HG03439 (cell line): ENCODE measurements around the gene LRFN3.
"Not testable (repeated sequence)": the region's sequence is repeated elsewhere in the genome, so short reads cannot be mapped to it uniquely, and the experiment has no call there.

Experiments used
- ATAC-seq: cut with Tn5 transposase; IDR thresholded peaks from one replicate; pipeline ENCODE4 v1.9.1; 2021; ENCODE audit warnings: mild to moderate bottlenecking, moderate library complexity; ENCODE audit not compliant: unreplicated experiment

The LRFN3 gene

DNA sequence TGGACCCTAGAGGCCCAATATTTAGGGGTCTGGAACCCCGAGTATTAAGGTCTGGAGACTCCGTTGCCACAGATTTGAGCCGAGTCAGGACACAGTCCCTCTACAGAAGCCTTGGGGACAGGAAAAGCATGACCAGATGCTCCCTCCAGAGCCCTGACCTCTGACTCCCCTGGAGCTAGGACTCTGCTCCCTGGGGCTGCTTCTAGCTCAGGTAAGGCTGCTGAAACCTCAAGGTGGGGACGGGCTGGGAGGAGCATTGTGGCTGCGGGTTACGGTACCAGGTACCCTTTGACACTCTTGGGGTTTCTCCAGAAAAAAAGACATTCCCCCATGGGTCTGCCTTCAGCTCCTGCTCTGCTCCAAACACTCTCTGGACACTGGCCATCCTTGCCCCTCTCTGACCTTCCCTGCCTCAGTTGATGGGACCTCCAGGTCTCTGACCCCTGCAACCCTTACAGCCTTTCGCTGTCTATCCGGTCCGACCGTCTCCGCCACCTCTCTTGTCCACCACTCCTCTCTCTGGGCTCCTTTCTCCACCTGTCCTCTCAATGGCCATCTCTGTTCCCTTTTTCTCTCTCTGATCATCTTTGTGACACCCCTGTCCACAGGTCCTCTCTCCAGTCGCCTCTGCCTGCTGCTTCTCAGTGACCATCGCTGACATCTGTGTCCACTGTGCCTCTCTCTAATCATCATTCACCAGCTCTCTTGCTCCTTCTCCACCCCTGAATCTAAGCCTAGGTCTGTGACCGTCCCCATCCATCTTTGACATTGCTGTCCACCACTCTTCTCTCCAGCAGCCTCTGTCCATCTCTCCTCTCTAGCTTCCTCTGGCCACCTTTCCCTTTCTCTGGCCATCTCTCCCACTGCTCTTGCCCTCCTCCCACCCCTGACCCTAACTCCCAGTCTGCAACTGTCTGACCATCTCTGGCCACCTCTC is 1.4 kb downstream of the LRFN3 start:
- no peak for ATAC-seq

DNA sequence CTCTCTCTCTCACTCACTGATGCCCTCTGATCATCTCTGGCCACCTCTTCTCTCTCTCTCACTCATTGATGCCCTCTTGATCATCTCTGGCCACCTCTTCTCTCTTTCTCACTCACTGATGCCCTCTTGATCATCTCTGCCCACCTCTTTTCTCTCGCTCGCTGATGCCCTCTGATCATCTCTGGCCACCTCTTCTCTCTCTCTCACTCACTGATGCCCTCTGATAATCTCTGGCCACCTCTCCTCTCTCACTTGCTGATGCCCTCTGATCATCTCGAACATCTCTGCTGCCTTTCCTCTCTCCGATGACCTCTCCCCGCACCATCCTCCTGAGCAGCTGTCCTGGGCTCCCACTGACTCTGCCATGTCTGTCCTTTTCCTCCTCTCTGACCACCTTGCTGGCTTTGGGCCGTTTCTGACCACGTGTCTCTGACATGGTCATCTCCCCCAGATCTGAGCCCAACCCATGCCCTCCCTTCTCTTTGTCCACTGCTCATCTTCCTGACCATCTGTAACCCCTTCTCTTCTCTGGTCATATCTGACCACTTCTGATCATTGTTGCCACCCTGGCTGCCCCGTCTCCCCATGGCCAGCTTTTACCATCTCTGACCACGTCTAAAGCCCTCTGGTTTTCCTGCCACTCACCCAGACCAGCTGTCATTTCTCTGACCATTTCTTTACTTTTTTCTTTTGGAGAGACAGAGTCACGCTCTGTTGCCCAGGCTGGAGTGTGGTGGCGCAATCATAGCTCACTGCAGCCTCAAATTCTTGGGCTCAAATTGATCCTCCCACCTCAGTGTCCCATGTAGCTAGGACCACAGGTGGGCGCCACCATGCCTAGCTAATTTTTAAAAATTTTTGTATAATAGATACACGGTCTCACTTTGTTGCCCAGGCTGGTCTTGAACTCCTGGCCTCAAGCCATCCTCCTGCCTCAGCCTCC is 2.4 kb downstream of the LRFN3 start:
- ATAC-seq, result no peak

DNA sequence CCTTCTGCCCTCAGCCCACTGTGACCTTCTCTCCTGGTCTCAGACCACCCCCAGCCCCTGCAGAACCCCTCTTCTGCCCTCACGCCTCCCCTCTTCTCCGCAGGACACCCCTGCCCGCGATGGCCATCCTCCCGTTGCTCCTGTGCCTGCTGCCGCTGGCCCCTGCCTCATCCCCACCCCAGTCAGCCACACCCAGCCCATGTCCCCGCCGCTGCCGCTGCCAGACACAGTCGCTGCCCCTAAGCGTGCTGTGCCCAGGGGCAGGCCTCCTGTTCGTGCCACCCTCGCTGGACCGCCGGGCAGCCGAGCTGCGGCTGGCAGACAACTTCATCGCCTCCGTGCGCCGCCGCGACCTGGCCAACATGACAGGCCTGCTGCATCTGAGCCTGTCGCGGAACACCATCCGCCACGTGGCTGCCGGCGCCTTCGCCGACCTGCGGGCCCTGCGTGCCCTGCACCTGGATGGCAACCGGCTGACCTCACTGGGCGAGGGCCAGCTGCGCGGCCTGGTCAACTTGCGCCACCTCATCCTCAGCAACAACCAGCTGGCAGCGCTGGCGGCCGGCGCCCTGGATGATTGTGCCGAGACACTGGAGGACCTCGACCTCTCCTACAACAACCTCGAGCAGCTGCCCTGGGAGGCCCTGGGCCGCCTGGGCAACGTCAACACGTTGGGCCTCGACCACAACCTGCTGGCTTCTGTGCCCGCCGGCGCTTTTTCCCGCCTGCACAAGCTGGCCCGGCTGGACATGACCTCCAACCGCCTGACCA is 3.3 kb downstream of the LRFN3 start:
- ATAC-seq, result no peak

- ATAC-seq, result no peak
Measured at GRCh38 chr19:35940078-35940775, 4.1 kb downstream of the LRFN3 start.

DNA sequence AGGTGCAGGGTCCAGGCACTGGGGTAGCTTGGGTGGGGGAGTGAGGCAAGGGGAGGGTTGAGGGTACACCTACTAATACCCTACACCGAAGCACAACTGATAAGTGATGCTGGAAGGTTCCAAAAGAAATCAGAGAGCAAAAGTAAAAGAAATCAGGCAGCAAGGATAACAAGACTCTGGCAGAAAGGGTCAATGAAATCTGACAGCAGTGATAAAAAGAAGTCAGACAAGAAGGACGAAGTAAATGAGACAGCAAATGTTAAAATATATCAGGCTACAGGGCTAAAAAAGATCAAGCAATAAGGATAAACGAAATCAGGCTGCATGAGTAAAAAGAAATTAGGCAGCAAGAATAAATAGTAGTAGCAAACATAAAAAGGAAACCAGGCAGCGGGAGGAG is 4.7 kb downstream of the LRFN3 start:
- no peak for ATAC-seq

GRCh38 chr19:35942235-35942634 is 6.1 kb downstream of the LRFN3 start:
- no peak for ATAC-seq

- ATAC-seq, result no peak
Measured at GRCh38 chr19:35943321-35944301, 7.4 kb downstream of the LRFN3 start.

DNA sequence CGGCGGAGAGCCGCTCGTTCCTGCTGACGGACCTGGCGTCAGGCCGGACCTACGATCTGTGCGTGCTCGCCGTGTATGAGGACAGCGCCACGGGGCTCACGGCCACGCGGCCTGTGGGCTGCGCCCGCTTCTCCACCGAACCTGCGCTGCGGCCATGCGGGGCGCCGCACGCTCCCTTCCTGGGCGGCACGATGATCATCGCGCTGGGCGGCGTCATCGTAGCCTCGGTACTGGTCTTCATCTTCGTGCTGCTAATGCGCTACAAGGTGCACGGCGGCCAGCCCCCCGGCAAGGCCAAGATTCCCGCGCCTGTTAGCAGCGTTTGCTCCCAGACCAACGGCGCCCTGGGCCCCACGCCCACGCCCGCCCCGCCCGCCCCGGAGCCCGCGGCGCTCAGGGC is 8.4 kb downstream of the LRFN3 start:
- no peak for ATAC-seq

DNA sequence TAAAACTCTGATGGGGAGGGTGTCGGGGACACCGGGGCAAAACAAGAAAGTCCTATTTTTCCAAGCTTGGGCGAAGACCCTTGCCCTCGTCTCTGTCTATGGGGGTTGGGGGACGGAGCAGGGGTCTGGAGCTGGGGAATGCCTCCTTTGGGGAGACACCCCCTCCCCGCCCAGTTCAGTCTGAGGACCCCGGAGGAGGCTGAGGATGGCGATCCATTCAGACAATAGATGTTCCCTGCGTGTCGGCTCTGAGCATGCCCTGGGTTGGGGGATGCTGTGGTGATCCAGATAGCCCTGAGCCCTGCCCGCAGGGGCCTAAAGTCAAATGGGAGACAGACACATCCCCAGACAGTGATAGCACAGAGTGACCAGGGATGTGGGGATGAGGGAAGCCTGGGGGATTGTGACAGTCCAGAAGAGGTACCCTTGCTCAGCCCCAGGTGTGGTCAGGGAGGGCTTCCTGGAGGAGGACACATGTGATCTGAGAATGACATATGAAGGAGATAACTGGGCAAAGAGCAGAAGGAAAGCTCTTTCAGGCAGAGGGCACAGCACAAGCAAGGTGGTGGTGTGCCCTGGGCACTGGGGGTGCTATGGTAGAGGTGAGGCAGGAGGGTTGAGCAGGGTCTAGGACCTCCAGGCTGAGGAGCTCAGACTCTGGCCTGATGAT is 9.1 kb downstream of the LRFN3 start:
- no peak for ATAC-seq

DNA sequence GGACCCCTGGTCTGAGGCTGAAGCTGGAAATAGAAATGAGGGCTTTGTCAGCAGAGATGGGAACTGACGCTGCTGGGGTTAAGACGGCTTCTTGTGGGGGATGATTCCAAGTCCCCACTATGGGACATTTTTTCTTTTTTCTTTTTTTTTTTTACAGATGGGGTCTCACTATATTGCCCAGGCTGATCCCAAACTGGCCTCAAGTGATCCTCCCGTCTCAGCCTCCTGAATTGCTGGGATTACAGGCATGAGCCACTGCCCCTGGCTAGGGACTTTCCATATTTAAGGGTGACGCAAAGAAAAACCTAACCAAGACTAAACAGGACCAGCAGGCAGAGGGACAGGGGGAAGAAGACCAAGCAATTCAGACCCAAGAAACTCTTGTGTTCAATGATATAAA is 10.0 kb downstream of the LRFN3 start:
- ATAC-seq, result no peak

- ATAC-seq, result no peak
Measured at GRCh38 chr19:35949131-35949530, 13.0 kb downstream of the LRFN3 start.

DNA sequence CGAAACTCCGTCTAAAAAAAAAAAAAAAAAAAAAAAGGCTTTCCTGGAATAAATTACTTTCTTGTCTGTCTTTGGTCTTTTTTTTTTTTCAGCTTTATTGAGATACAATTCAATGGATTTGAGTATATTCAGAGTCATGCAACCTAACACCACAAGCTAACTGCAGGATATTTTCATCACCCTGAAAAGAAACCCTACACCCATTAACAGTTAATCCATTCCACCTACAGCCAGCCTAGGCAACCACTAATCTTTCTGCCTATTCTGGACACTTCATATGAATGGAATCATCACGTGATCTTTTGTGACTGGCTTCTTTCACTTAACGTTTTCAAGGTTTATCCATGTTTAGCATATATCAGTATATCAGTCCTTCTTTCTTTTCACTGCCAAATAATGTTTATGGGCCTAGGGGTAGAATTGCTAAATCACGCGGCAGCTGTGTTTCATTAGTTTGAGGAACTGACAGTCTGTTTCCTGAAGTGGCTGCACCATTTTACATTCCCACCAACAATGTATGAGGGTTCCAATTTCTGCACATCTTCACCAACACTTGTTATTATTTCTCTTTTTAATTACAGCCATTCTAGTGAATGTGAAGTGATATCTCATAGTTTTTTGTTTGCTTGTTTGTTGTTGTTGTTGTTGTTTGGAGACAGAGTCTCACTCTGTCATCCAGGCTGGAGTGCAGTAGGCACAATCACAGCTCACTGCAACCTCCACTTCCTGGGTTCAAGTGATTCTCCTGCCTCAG is 19.9 kb downstream of the LRFN3 start:
- no peak for ATAC-seq

DNA sequence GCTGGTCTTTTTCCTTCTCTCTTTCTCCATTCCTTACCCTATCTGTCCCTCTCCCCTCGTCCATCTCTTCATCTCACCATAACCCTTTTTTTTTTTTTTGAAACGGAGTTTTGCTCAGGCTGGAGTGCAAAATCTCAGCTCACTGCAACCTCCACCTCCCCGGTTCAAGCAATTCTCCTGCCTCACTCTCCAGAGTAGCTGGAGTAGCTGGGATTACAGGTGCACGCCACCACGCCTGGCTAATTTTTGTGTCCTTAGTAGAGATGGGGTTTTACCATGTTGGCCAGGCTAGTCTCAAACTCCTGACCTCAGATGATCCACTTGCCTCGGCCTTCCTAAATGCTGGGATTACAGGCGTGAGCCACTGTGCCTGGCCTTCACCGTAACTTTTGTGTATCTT is 21.2 kb downstream of the LRFN3 start:
- ATAC-seq, result not testable (repeated sequence)

DNA sequence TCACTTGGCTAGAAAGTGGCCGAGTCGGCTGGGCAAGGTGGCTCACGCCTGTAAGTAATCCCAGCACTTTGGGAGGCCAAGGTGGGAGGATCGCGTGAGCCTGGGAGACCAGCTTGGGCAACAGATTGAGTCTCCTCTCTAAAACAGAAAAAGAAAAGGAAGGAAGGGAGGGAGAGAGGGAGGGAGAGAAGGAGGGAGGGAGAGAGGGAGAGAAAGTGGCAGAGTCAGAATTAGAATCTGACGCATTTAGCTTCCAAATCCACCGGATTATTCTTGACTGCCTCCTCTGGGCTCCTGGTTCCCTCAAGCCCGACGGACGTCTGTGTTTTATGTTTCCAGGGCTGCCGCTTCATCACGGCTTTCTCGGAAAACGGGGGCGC is 22.5 kb downstream of the LRFN3 start:
- ATAC-seq, result no peak

- ATAC-seq, result no peak
Measured at GRCh38 chr19:35959040-35959967, 23.1 kb downstream of the LRFN3 start.

DNA sequence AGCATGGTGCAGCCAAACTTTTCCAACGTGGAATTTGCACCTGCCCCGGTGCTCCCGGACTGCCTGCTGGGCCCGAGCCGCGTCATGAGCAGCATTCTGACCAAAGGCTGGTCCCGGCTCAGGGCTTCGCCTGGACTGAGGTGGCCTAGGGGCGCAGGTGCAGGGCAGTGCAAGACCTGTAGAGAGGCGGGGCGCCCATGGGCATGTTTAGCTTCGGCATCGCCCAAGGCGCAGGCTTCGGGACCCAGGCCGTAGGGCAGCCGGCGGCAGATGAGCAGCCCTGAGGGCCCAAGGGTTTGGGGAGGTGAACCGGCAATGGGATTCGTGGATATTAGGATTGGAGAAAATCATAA is 23.8 kb downstream of the LRFN3 start:
- no peak for ATAC-seq

DNA sequence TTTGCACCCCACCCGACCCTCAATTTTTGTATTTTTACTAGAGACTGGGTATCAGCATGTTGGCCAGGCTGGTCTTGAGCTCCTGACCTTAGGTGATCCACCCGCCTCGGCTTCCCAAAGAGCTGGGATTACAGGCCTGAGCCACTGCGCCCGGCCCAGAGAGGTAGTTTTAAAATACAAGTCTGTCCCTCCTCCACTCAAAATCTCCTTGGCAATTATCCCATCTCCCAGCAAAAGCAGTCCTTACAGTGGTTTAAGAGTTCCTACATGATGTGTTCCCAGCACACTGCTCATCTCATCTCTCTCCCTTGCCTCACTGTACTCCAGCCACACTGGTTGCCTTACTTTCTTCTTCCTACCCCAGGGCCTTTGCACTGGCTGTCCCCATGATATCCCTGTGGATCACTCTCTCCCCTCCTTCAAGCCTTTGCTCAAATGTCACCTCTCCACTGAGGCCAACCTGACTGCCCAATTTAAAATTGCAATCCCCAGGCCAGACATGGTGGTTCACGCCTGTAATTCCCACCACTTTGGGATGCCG is 24.3 kb downstream of the LRFN3 start:
- ATAC-seq, result no peak
